Iris pigment epithelial cell (primary cell): ENCODE measurements around the gene HS6ST3.
A peak's percentile ranks its signal among the peaks of the same experiment; 100 is the strongest.

ENCODE experiments used
- DNase-seq: peaks from one replicate; pipeline ENCODE4 v3.0.0-alpha.2; 2011; ENCODE audit warnings: low read depth

Gene HS6ST3

GRCh38 chr13:96792736-96793403 is 703.0 kb downstream of the HS6ST3 start:
- DNase-seq = no peak

- no peak for DNase-seq
These were observed 703.5 kb downstream of the HS6ST3 start for GRCh38 chr13:96793404-96793755.

DNA sequence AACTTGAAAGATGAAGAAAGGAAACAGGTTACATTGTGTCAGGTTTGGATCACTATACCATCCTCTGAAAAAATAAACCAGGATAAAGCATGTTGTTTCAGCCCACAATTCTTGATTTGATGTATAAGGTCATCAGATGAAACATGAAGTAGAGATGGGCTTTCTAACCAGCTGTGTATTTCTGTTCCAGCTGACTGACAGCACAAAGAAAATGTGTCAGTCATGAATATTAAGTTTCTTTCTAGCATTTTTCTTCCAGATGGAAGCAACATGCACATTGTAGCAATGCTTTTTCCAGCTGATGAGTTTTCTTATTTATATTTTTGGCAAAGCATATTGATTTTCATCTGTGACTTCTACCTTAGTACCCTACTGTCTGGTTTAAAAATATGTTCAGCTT is 704.8 kb downstream of the HS6ST3 start:
- DNase-seq = no peak

DNA sequence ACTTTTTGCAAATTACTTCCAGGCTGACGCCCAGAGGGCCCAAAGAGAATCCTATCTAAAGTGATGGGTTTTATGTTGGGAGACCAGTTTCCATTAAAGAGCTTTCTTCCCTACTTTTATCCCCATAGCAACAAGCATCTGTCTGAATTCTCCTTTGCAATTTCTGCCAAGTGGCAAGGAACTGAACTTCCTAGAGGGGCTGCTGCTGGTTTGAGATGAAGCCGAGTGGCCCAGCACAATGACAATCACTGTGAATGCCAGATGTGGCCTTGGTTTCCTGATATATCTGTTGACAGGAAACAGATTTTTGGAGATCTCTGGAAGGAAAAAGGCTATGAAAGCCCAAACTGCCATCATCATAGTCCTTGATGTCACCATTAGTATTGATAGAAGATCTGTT is 705.8 kb downstream of the HS6ST3 start:
- no peak for DNase-seq

DNA sequence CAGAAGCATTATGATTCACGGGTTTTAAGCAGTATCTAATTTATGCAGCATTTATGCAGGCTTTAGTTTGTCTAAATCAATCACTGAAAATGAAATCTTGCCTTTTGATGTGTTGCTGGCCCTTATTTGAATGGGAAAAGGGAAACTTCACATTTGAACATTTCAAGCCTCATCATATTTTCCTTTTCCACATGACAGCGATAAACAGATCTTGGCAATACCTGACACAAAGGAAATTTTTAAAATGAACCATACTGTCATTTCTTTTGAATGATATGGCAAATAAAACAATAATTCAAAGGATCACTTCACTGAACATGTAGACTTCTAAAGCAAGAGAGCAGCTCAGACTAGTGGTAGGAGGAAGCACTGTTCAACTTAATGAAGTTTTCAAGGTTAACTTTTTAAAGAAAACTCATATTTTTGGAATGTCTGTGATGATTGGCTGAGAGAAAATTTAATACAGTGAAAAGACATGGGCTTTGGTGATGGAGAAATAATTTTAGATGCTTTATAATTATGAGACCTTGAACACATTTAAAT is 706.3 kb downstream of the HS6ST3 start:
- peak; percentile 37 for DNase-seq

DNA sequence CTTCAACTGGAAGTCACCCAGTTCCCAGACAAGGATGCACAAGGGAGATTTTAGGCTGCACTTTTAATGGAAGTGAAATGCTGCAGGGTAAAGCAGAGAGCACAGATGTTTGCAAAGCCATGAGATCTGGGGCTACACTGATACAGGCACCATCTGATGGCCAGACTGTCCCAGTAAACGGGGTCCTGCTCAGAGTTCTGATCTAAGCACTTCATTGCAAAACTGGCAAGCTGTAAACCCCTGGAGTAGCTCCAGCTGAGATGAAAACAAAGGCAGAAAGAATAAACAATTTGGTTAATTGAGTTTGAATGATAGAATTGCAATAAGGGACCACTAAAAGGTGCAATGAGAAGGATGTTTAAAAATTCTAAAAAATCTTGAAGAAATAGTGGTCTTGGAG is 707.2 kb downstream of the HS6ST3 start:
- no peak for DNase-seq

DNA sequence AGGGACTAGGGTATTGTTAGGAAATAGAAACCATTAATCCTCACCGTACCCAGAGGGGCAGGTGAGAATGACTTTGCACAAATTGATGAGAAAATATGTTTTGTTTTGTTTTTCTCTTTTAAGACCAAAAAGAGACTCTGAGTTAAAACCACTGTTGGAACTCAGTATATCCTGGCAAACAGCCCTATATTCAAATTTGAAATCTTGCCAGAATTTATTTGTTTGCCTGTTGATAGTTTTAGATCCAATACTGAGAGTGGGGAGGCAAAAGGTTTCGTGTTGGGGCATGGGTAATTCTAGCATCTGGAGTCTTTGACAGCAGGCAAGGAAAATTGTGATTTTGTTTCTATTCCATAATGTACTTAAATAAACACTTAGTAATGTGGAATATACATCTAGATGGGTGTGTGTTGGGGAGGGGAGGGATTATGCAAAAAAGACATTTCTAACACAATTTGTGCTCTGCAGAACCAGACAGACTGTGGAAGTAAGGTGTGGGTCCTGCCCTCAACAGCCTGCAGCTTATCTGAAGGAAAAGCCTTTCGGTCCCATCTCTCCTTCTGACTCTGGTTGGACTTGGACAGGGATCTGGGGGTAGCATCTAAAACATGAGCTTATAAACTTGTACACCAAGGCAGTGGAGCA is 713.7 kb downstream of the HS6ST3 start:
- no peak for DNase-seq

- DNase-seq = no peak
These were observed 714.3 kb downstream of the HS6ST3 start for GRCh38 chr13:96804174-96804573.

DNA sequence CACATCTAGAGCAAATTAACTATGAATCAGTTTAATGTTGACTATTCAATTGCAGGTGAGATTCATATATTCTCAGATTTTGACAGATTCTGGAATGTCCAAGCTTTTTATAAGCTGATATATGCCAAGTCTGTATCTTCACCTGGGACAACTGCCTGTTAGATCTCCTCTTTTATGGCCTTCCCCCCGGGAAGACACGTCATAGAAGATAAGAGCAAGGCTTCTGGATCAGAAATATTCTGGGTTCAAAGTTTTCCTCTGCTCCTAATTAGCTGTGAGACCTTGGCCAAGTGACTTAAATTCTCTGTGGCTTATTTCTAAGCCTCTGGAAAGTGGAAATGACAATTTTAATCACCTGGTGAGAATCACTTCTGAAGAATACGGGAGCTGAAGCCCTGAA is 716.8 kb downstream of the HS6ST3 start:
- no peak for DNase-seq

GRCh38 chr13:96809366-96810096 is 719.6 kb downstream of the HS6ST3 start:
- DNase-seq = no peak

- no peak for DNase-seq
These were observed 720.2 kb downstream of the HS6ST3 start for GRCh38 chr13:96810104-96810503.

DNA sequence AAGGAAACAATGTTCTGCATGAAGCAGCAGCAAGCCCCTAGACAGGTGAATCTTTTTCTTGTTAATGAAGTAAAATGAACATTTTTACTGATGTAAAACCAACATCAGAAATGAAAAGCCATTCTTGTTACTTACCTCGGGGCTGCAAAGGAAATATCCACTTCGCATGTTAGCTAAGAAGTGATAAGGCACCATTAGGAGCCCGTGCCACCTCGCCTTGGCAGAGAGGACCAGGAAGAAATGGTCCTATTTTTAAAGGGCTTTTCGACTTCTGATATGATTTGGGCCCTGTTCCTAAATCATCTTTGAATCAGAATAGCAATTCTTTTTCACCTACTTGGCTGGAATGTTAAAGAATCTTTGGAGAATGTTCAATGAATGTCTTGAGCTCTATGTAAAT is 721.1 kb downstream of the HS6ST3 start:
- no peak for DNase-seq

GRCh38 chr13:96816261-96816660 is 726.4 kb downstream of the HS6ST3 start:
- peak; percentile 20 for DNase-seq

DNA sequence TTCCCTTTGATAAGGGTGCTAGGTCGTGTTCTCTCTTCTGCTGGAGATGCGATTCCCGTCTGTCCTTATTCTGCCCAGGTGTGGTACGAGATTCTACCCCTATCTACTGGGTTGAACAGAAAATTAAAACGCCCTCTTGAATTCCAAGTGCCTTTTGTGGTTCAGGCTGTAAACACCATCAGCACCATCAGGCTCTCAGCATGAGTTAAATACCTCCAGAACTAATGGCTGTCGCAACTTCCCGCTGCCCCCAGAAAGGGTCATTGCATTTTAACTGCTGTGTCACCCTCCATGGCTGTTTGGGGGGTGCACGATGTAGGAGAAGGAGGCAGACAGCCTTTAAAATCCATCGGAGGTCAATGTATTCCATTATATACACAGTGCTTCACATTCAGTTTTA is 727.0 kb downstream of the HS6ST3 start:
- DNase-seq = no peak

GRCh38 chr13:96817336-96817941 is 727.5 kb downstream of the HS6ST3 start:
- peak; percentile 33 for DNase-seq

GRCh38 chr13:96819375-96819774 is 729.5 kb downstream of the HS6ST3 start:
- no peak for DNase-seq

- peak; percentile 41 for DNase-seq
These were observed 731.5 kb downstream of the HS6ST3 start for GRCh38 chr13:96821381-96821780.

DNA sequence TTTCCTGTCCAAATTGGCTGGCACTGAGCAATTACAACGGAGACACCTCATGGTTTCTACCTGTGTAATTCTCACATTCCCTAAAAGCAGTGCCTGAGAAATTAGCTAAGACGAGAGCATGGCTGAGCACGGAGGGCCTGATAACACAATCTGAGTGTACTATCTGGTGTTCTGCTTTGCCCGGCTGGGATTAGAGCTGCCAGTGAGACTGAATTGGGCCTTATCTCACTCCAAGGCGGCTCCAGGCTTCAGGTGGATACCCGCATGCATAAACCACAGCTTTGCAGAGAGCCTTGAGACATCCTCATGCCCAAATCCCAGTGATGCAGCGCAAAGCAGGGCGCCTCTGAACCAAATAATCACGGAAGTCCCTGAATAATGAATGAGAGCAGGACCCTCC is 732.1 kb downstream of the HS6ST3 start:
- no peak for DNase-seq

- DNase-seq = peak; percentile 48
These were observed 733.0 kb downstream of the HS6ST3 start for GRCh38 chr13:96822895-96823294.

DNA sequence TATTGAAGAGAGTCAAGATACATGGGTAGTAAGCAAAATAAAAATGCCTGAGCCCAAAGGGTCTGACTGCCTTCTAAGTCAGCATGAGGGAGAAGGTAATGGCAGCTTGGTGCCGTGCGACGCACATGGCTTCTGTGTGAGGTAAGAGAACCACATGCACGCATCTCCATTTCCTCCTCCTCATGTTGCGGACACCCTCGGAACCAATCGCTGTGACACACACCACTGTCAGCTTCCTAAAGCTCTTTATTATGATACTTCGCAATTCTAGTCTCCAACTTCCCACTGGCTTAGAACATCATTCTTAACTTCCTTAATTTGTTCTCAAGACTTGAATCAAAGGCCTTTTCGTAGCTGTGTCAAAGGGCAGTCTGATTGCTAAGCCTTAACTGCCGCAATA is 734.2 kb downstream of the HS6ST3 start:
- no peak for DNase-seq

- DNase-seq = no peak
These were observed 735.7 kb downstream of the HS6ST3 start for GRCh38 chr13:96825653-96826052.

GRCh38 chr13:96834626-96835025 is 744.7 kb downstream of the HS6ST3 start:
- no peak for DNase-seq

- no peak for DNase-seq
These were observed 745.6 kb downstream of the HS6ST3 start for GRCh38 chr13:96835546-96835945.
